Muscle of arm (tissue), 12 donors: Measurements from ENCODE around the gene ABCF2. TPM values are rescaled to one million over a fixed set of nuclear protein-coding genes. Genes with fewer than 3 reads are reported as not detected.
A peak's percentile ranks its signal among the peaks of the same experiment; 100 is the strongest.

Source experiments
- DNase-seq: peaks from one replicate; pipeline ENCODE4 v3.0.0-alpha.2; 2013
- polyA plus RNA-seq, 12 donors: library from polyadenylated mRNA; unstranded; fragments of 120-200 nt; gene quantifications; one replicate each; pipeline ENCODE4 v1.2.1, GENCODE V29; 2013; ENCODE audit not compliant: insufficient read length in 12 of 12

Gene ABCF2
- polyA plus RNA-seq, 12 donors: 9.8 to 21.5 (median 17.3) TPM; not detected in 1

GRCh38 chr7:151198945-151199848, 27.8 kb downstream of the ABCF2 start:
- peak; percentile 20 for DNase-seq

DNA sequence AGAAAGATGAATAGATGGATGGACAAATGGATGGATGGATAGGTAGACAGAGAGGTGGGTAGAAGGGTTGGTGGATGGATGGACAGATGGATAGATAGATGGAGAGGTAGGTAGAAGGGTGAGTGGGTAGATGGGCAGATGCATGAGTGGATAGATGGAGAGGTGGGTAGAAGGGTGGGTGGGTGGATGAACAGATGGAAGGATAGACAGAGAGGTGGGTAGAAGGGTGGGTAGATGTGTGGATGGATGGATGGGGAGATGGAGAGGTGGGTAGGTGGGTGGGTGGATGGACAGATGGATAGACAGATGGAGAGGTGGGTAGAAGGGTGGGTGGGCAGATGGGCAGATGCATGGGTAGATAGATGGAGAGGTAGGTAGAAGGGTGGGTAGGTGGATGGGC, 29.1 kb downstream of the ABCF2 start:
- DNase-seq: no peak

GRCh38 chr7:151195616-151196450, 31.2 kb downstream of the ABCF2 start:
- no peak for DNase-seq

- no peak for DNase-seq
Measured at GRCh38 chr7:151194188-151194587, 32.8 kb downstream of the ABCF2 start.

DNA sequence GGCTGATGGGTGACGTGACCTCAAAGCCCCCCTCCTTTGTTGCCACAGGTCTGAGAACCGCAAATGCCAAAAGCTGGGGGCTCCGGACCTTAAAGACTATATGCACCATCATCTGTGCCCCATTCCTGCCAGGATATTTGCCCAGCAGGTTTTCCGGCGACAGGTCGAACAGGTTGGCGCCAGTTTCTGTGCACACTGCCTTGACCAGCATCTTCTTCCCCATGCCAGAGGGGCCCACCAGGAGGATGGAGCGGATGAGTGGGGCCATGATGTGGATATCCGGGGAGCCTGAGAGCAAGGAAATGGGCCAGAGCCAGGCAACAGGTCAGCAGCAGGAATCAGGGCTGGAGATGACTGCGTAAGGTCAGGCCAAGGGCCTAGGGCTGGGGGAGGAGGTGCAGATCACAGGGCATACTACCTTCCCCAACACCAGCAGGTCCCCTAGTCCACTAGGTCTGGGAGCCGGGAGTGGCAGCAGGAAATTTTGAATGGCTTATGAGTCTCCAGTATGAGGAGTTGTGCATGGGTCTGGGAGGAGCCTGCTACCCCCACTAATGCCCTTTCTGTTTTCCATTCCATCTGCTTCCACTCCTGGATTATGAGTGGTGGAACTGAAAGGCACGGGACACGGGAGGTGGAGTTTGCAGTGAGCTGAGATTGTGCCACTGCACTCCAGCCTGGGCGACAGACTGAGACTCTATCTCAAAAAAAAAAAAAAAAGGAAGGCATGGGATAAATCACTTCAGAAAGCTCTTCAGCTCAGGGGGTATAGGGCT, 33.6 kb downstream of the ABCF2 start:
- DNase-seq: no peak

GRCh38 chr7:151192002-151192539, 34.9 kb downstream of the ABCF2 start:
- DNase-seq: no peak

DNA sequence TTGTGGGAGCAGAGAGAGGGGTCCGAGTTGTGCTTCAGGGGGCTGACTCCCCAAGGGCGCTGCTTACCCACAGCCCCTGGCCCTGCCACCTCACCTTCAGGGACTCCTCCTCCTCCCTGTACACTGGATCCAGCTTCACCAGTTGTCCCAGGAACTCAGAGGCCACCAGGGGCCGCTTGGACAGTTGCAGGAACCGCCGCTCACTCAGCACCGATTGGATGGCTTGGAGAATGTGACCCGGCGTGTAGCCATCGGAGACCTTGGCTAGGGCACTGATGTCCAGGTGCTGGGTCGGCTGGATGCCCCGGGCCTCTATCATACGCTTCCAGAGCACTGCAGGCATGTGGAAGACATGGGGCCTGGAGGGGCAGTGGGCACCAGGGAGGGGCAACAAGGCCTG, 35.5 kb downstream of the ABCF2 start:
- DNase-seq: no peak

- DNase-seq: no peak
Measured at GRCh38 chr7:151189038-151189437, 38.0 kb downstream of the ABCF2 start.

- no peak for DNase-seq
Measured at GRCh38 chr7:151188252-151188542, 38.8 kb downstream of the ABCF2 start.

DNA sequence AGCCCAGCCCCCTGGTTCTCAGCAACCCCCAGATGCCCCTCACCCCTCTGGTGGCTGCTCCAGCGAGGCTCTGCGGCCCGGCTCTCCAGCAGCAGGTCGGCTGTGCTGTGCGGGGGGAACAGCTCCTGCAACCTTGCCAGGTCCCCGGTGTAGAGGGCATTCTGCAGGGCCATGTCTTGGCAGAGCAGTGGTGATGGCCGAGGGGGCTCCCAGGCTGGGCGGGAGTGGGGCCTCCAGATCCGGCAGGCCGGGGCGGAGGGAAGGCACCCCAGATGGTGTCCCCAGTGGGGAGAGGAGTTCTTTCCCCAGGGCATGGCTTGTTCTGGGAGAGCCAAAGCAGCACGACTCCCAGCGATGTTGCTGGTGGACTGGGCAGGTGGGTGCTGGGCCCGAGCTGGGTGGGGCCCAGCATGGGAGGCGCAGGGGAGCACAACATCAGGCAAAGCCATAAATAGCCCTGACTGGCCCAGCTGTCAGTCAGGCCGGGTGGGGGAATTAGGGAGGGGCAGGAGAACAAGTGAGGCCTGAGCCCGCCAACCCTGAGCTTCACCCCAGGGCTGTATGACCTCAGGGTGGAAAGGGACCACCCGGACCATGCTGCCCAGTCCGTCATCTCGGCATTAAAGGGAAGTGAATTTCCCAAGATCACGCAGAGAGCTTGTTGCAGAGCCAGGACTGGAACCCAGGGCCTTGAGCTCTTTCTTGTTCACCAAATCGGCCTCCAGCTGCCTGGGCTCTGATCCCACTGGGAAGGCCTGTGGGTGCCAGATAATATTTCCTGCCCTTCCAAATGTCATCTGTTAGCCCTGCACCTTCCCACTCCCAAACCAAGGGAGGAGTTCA, 39.4 kb downstream of the ABCF2 start:
- DNase-seq: no peak

GRCh38 chr7:151186640-151187408, 40.2 kb downstream of the ABCF2 start, which contains the start of gene ASB10:
TSS of gene ASB10 (minus strand) at chr7:151187250. CDS start at chr7:151187130, 120 bp downstream.
- no peak for DNase-seq

- DNase-seq: no peak
Measured at GRCh38 chr7:151185762-151186639, 41.0 kb downstream of the ABCF2 start.

GRCh38 chr7:151181011-151181431, 46.0 kb downstream of the ABCF2 start:
- DNase-seq: no peak

GRCh38 chr7:151179946-151180345, 47.1 kb downstream of the ABCF2 start:
- DNase-seq: no peak

GRCh38 chr7:151179287-151179860, 47.6 kb downstream of the ABCF2 start:
- no peak for DNase-seq

- no peak for DNase-seq
Measured at GRCh38 chr7:151178831-151179230, 48.2 kb downstream of the ABCF2 start.

DNA sequence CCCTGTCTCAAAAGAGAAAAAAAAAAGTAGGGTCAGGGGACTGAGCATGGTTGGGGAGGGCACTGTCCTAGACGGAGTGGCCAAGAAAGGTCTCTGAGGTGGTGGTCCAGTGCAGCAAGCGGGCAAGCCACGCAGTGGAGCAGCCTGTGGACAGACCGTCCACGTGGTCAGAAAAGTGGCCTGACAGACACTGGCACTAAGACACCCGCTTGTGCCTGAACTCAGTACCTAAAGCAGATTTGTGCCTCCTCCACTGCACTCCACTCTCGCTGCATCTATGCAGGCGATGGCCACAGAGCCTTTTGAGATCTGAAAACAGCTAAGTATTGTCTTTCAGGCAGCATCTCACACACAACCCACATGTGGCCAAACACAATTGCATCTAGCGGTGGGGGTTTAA, 48.8 kb downstream of the ABCF2 start:
- no peak for DNase-seq

- no peak for DNase-seq
Measured at GRCh38 chr7:151177310-151177709, 49.7 kb downstream of the ABCF2 start.

GRCh38 chr7:151176401-151176800, 50.6 kb downstream of the ABCF2 start:
- DNase-seq: no peak
